ENCODE data around the gene SLC14A1.

SLC14A1 gene

GRCh38 chr18:45783097-45784075, 59.4 kb downstream of the SLC14A1 start:
- H3K4me2 ChIP-seq (ENCODE audit: low read length) = no peak overlapping the region
- H3K27me3 ChIP-seq (ENCODE audit: control insufficient read depth, insufficient read depth, low read length) = no peaks in the 10 kb centered on the region
- H3K9me3 ChIP-seq (ENCODE audit: control insufficient read depth, low read length) = no peaks in the 10 kb centered on the region
- H3K36me3 ChIP-seq (ENCODE audit: control insufficient read depth, insufficient read depth, low read length) = no peaks in the 10 kb centered on the region
- H2AFZ ChIP-seq = no peak overlapping the region
- H3K4me1 ChIP-seq = no peaks in the 10 kb centered on the region
- H3K9ac ChIP-seq = no peak overlapping the region
- no peak overlapping the region for H3K4me3 ChIP-seq (ENCODE audit: low read depth, low read length)
- TF ChIP-seq, protein P1, sequence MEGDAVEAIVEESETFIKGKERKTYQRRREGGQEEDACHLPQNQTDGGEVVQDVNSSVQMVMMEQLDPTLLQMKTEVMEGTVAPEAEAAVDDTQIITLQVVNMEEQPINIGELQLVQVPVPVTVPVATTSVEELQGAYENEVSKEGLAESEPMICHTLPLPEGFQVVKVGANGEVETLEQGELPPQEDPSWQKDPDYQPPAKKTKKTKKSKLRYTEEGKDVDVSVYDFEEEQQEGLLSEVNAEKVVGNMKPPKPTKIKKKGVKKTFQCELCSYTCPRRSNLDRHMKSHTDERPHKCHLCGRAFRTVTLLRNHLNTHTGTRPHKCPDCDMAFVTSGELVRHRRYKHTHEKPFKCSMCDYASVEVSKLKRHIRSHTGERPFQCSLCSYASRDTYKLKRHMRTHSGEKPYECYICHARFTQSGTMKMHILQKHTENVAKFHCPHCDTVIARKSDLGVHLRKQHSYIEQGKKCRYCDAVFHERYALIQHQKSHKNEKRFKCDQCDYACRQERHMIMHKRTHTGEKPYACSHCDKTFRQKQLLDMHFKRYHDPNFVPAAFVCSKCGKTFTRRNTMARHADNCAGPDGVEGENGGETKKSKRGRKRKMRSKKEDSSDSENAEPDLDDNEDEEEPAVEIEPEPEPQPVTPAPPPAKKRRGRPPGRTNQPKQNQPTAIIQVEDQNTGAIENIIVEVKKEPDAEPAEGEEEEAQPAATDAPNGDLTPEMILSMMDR (IDR thresholded peaks at IDR 0.05) = no peak
- H3K79me2 ChIP-seq = no peaks in the 10 kb centered on the region
- no peak overlapping the region for H3K27ac ChIP-seq

DNA sequence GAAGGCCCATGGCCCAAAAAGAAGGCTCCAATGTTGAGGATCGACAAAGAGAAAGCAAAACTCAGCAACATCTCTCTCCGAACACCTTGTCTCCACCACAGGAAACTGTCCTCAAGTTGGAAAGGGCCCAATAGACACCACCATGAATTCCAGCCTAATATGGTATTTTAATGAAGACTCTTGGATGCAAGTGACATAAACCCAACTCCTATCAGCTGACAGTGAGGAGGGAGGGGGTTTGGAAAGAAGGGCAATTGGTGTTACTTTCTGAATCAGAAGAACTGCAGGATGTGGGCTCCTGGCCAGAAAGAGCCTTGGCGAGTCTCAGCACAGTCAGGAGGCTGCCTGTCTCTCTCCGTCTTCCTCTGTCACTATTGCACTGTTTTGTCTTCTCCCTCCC, 61.2 kb downstream of the SLC14A1 start:
- Histone ChIP-seq H3K27me3 (ENCODE audit: control insufficient read depth, insufficient read depth, low read length) (no peaks in the 10 kb centered on the region), H3K79me2 (no peaks in the 10 kb centered on the region), H3K4me2 (ENCODE audit: low read length) (no peak overlapping the region), H3K36me3 (ENCODE audit: control insufficient read depth, insufficient read depth, low read length) (no peaks in the 10 kb centered on the region), H3K4me1 (no peaks in the 10 kb centered on the region), H3K4me3 (ENCODE audit: low read depth, low read length) (no peak overlapping the region), H3K9ac (no peak overlapping the region), H3K9me3 (ENCODE audit: control insufficient read depth, low read length) (no peaks in the 10 kb centered on the region), H3K27ac (no peak overlapping the region), H2AFZ (no peak overlapping the region)
- TF ChIP-seq, protein P1 (IDR thresholded peaks at IDR 0.05) = no peak

DNA sequence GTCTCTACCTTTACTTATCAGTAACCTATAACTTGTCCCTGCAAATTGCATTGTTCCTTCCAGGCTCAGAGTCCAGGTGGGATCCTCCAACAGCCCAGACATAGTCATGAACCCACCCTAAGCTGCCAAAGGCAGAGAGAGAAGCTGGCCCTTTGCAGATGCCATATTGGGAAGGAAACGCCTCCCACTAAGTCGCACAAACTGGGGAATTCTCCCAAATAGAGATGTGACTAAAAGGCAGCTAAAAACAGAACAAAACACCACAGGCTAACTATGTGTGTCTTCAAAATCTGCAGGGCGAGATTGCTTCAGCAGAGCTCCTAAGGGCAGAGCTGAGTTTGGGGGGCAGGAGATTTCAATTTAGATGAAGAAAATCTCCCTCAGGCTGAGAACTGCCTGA, 63.0 kb downstream of the SLC14A1 start:
- H3K9me3 ChIP-seq (ENCODE audit: control insufficient read depth, low read length) = no peaks in the 10 kb centered on the region
- TF ChIP-seq, protein P1 (IDR thresholded peaks at IDR 0.05) = no peak
- H3K4me2 ChIP-seq (ENCODE audit: low read length) = no peak overlapping the region
- no peak overlapping the region for H2AFZ ChIP-seq
- no peak overlapping the region for H3K27ac ChIP-seq
- no peaks in the 10 kb centered on the region for H3K4me1 ChIP-seq
- no peaks in the 10 kb centered on the region for H3K27me3 ChIP-seq (ENCODE audit: control insufficient read depth, insufficient read depth, low read length)
- H3K9ac ChIP-seq = no peak overlapping the region
- no peaks in the 10 kb centered on the region for H3K79me2 ChIP-seq
- no peak overlapping the region for H3K4me3 ChIP-seq (ENCODE audit: low read depth, low read length)
- no peaks in the 10 kb centered on the region for H3K36me3 ChIP-seq (ENCODE audit: control insufficient read depth, insufficient read depth, low read length)

GRCh38 chr18:45787346-45787745, 63.4 kb downstream of the SLC14A1 start:
- no peak overlapping the region for H3K4me2 ChIP-seq (ENCODE audit: low read length)
- no peak overlapping the region for H3K9ac ChIP-seq
- H3K79me2 ChIP-seq = no peaks in the 10 kb centered on the region
- H3K4me3 ChIP-seq (ENCODE audit: low read depth, low read length) = no peak overlapping the region
- H3K4me1 ChIP-seq = no peaks in the 10 kb centered on the region
- no peak overlapping the region for H3K27ac ChIP-seq
- H3K36me3 ChIP-seq (ENCODE audit: control insufficient read depth, insufficient read depth, low read length) = no peaks in the 10 kb centered on the region
- H3K27me3 ChIP-seq (ENCODE audit: control insufficient read depth, insufficient read depth, low read length) = no peaks in the 10 kb centered on the region
- TF ChIP-seq, protein P1 (IDR thresholded peaks at IDR 0.05) = no peak
- H2AFZ ChIP-seq = no peak overlapping the region
- no peaks in the 10 kb centered on the region for H3K9me3 ChIP-seq (ENCODE audit: control insufficient read depth, low read length)
